NCI-H2171 (cell line): Measurements from ENCODE around the gene DOCK11.
"Not testable (repeated sequence)": the region's sequence is repeated elsewhere in the genome, so short reads cannot be mapped to it uniquely, and the experiment has no call there.

Source experiments
- DNase-seq: peaks from one replicate; lab custom pipeline; 2025; lab: John Stamatoyannopoulos, UW

The DOCK11 gene

DNA sequence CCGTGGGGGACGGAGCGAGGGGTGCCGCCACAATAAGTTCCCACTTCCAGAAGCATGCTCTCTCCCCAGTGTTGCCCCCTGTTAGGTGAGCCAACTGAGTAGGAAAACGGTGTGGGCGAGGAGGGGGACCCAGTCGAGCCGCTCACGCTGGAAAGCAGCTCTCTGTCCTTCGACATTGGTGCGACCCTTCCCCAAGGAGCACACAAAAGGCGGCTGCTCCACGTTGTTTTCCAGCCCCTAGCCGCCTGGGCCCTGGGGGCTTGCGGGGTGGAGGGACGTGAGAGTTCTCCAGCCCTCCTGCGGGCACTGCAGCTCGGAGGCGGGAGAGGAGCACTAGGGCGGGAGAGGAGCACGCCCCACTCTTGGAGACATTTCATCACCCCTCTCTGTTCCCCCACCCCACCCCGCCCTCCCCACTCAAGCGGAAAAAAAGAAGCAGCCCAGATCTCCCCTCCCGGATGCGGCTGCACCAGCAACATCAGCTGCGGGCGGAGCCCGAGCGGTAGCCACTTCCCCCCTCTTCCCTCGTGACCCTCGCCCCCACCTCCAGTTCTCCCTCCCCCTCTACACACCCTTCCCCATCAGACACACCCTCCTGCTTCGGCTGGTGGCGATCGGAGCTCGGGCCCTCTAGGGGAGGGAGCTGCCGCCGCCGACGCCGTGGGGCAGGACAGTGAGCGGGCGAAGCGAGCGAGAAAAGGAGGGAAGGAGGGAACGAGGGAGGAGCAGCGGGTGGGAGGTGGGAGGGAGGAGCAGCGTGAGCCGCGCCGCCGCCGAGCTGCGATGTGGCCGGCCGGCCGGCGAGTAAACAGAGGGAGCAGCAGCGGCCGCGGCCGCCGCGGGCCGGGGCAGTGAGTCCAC is at the start of gene DOCK11:
Gene DOCK11 (plus strand): TSS at position 755 of the 861 bp plus-strand sequence. CDS start 157 bp downstream, outside the sequence.
- DNase-seq, result no peak

DNA sequence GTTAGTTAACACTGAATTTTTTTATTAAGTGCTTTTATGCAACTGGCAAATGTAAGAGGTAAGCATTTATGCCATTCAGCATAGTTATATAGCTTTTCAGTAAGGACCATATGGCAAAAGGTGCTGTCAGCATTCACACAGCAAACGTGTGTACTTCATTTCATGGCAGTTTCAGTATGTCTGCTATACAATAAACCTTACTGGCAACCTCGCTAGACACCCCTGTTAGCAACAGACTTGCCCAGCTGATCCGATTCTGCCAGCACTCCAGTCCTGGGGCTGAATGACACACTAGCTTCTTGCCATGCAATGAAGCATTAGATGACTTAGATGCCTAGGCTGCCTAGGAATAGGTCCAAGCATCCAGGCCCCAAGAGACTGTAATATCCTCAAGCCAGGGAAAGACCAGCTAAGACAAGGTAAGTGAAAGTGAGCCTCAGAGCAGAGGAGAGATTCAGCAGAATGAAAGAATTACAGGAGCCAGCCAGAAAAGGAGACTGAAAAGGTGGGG is 47.3 kb upstream of the DOCK11 start:
- no peak for DNase-seq

DNA sequence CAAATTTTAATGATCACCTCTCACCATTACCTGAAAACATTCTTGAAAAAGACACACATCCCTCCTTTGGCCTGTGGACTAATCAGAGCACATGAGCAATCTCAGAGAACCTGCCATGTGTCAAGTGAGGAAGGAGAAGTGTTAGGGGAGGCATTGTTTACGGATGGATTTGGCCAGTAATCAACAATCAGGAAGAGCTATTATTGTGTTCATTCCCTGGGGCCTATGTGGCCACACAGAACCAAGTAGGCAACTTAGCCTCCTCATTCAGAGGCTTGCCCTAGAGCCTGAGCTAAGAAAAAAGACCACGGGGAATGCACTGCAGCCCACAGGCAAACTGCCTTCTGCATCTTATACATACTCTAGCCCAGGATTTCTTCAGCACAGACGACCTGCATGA is 40.6 kb upstream of the DOCK11 start:
- DNase-seq, result no peak

DNA sequence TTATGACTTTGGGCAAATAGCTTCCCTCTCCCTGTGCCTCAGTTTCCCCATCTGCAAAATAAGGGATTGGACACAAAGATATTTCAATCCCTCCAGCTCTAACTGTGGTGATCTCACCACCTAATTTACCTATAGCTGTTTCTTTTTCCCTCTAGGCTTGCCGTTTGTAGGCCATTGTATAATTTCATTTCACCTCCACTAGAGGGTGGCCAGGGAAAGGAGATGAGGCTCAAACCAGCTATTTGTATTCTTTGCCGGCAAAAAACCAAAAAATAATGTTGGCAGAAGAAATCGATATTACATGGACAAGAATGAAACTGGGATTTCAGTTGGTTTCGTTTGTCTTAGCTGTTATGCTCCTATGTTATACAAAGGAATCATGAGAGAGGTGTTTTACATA is 36.1 kb upstream of the DOCK11 start:
- no peak for DNase-seq

DNA sequence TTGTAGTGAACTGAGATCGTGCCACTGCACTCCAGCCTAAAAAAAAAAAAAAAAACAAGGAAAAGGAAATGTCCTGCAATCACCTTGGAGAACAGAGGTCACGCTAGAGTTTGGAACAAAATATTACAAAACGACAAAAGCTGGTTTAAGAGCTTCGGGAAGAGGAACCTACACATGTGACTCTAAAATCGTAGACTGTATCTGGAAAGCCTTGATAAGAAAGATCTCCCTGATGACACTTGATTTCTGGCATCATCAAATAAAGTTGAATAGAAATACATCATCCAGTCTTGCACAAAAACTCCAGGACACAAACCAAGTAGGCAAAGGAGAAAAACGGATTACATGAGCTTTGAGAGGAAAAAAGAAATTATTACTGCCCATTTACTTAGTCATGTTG is 31.1 kb upstream of the DOCK11 start:
- no peak for DNase-seq

DNA sequence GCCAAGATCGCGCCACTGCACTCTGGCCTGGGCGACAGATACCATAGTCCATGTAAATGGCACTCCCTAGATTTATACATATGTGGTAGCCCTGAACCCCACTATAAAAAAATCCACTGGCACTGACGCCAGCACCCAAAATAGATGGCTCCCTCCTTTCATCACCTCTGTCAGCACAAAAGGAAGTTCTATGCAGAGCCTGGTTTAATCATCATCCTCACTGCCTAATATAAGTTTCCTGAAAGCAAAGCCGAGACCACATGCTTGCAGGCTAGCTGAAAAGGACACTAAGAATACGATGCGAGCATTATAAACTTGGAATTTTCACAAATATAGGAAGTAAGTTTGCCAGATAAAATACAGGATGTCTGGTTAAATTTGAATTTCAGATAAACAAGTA is 27.5 kb upstream of the DOCK11 start:
- no peak for DNase-seq

DNA sequence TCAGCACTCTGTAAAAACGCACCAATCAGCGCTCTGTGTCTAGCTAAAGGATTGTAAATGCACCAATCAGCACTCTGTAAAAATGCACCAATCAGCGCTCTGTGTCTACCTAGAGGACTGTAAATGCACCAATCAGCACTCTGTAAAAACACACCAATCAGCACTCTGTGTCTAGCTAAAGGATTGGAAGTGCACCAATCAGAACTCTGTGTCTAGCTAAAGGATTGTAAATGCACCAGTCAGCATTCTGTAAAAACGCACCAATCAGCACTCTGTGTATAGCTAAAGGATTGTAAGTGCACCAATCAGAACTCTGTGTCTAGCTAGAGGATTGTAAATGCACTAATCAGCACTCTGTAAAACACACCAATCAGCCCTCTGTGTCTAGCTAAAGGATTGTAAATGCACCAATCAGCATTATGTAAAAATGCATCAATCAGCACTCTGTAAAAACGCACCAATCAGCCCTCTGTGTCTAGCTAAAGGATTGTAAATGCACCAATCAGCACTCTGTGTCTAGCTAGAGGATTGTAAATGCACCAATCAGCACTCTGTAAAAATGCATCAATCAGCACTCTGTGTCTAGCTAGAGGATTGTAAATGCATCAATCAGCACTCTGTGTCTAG is 24.8 kb upstream of the DOCK11 start:
- DNase-seq, result not testable (repeated sequence)

DNA sequence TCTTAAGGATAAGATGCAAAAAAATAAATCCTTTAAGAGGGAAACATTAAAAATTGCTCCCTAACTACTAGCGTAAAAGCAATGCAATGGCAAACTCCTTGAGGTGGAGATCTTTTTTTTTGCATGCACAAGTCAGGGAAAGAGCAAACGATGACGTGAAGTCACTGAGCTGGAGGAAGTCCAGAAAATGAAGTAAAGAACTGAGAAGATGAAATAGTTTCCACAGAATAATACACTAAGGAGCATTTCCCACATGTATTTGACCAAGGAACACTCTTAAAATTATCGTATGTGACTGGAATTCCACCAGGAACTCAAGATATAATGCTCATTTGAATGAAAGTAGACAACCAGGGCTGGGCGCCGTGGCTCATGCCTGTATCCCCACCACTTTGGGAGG is 21.0 kb upstream of the DOCK11 start:
- DNase-seq, result no peak

DNA sequence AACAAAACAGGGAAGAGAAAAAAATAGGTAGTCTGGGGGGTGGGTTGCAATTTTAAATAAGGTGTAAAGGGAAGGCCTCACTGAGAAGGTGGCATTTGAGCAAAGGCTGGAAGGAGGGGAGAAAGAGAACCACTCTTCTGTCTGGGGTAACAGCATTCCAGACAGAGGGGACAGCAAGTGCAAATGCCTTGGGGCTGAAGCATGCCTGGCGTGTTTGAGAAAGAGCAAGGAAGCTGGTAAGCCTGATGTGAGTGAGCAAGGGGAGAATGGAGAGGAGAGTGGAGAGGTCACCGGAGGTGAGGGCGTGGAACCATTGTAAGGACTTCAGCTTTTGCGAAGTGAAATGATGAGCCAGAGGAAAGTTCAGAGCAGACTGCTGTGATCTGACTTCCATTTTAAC is 19.7 kb upstream of the DOCK11 start:
- DNase-seq, result no peak

DNA sequence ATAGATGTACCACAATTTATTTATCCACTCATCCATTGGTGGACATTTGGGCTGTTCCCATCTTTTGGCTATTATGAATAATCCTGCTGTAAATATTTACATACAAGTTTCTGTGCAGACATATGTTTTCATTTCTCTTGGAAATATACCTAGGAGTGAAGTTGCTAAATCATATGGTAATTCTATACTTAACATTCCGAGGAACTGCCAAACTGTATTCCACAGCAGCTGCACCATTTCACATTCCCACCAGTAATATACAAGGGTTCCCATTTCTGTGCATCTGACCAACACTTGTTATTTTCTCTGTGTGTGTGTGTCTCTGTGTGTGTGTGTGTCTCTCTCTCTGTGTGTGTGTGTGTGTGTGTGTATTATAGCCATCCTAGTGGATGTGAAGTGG is 15.4 kb upstream of the DOCK11 start:
- DNase-seq, result no peak

DNA sequence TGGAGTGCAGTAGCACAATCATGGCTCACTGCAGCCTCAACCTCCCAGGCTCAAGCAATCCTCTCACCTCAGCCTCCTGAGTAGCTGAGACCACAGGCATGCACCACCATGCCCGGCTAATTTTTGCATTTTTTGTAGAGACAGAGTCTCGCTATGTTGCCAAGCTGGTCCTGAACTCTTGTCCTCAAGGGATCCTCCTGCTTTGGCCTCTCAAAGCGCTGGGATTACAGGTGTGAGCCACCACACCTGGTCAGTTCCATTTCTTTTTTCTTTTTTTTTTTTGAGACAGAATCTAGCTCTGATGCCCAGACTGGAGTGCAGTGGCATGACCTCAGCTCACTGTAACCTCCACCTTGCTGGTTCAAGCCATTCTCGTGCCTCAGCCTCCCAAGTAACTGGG is 13.2 kb upstream of the DOCK11 start:
- DNase-seq, result not testable (repeated sequence)

DNA sequence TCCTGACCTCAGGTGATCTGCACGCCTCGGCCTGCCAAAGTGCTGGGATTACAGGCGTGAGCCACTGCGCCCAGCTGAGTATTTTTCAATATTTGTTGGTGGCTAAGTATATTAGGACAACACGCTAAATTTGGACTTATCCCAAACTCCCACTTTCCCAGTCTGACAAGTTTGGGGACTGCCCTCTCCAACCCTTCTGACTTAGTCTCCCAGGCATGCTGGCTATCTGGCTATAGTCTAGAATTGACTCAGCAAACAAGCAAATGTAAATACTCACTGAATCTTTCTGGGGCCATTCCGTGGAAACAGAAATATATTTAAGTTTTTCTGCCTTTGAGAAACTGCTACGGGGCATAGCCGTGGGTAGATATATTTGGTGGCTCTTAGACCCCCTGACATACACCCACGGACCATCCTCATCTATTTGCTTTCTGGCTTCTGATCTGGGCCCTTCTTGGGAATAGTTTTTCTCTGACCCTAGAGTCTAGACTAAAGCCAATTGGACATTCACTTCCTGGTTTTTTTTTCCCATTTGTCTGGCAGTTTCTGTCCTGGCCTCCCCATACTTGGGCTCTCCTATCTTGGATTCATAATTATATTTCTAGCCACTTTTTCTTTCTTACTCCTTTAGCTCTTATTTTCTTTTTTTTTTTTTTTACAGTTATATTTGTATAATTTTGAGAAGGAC is 11.3 kb upstream of the DOCK11 start:
- DNase-seq, result no peak

DNA sequence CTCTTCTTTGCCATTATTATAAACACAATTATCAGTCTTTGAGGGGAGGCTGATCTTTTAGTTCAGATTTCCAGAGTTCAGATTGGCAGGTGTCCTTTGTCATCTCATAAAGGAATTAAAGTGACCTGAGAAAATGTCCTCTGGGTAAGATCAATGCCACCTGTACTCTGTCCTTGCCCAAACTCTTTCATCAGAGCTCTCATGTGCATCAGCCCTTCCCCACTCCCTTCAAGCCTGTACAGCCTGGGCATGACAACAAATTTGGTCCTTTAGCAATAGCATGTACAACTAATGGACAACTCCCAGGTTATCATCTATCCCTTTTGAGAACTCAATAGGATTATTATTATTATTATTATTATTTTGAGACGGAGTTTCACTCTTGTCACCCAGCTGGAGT is 8.9 kb upstream of the DOCK11 start:
- not testable (repeated sequence) for DNase-seq

DNA sequence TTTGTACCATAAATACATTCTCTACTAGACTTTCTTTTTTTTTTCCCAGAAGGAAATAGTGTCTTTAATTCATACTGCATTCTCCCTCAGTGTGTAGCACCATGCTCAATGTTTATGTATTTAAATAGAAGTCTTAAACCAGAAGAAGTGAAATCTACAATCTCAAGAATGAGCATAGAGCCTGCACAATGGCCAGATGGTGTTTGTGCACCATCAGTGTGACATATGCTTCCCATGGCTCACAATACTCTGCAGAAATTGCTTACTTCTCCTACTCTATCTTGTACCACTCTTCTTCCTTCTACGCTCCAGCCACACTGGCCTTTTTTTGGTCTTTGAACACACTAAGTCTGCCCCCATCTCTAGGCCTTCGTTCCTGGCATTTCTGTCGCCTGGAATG is 2.6 kb upstream of the DOCK11 start:
- no peak for DNase-seq

DNA sequence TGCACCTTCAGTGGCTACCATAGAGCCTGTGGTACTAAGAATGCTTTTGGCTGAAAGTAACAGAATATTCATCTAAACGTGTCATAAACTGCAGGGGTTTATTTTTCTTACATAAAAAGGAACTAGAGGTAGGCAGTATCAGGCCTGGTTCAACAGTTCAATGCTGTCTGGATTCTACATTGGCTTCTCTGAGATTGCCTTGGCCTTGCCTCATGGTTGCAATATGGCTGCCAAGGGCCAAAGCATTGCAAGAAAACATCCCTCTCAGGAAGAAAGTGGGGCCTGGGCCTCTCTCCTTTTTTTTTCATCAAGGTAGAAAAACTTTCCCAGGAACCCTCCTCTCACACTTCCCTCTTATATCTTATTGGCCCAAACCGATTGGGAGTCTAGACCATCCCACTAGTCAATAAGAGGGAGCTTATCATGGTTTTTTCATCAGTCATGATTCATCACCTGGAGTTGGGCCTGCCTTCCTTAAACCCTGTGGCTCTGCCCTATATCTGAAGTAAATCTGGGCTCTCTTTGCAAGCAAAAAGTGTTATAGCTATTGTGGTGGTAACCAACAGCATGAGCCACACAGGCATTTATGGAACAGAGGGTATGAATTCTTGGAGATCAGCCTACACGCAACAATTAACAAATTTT is 1.8 kb upstream of the DOCK11 start:
- DNase-seq, result no peak

DNA sequence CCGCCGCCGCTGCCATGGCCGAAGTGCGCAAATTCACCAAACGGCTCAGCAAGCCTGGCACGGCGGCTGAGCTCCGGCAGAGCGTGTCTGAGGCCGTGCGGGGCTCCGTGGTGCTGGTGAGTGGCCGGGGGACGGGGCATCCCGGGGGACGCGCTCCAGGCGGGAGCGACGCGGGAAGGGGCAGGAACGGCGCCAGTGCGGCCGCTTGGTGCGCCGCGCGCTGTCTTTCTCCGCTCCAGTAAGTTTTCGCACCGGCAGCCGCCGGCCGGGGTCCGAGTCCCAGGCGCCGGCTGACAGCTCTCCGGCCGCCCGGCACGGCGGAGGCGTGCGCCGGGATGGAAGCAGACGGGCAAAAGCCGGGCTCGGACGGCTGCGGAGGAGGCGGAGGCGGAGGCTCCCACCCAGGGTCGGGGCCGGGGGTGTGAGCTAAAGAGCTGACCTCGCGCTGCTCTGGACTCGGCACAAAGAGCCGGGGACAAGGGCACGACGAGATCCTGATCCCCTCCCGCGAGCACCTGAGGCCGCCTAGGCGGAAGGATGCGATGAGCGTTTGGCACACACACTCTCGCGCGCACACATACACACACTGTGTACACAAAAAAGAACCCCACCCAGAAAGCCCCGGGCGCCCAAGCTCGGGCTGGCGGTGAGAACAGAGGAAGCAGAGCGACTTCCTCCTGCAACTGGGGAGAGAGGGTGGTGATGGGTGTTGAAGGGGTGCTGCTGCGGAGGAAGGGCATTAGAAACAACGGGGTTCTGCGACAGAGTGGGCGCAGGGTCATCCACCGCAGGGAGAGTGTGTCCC is 545 bp downstream of the DOCK11 start:
- DNase-seq, result no peak

DNA sequence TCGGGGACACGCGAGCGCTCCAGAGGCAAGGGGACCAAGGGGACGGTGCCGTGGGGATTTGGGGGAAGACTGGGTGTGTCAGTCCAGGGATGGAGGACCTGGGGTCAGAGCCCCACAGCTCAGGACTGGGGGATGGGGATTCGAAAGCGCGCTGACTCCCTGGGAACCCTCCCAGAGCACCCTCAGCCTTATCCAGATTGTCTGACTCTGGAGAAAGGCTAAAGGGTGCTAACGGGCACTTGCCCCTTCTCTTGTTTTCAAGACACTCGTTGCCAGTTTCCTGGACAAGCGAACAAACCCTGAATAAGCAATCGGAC is 1.1 kb downstream of the DOCK11 start:
- no peak for DNase-seq

DNA sequence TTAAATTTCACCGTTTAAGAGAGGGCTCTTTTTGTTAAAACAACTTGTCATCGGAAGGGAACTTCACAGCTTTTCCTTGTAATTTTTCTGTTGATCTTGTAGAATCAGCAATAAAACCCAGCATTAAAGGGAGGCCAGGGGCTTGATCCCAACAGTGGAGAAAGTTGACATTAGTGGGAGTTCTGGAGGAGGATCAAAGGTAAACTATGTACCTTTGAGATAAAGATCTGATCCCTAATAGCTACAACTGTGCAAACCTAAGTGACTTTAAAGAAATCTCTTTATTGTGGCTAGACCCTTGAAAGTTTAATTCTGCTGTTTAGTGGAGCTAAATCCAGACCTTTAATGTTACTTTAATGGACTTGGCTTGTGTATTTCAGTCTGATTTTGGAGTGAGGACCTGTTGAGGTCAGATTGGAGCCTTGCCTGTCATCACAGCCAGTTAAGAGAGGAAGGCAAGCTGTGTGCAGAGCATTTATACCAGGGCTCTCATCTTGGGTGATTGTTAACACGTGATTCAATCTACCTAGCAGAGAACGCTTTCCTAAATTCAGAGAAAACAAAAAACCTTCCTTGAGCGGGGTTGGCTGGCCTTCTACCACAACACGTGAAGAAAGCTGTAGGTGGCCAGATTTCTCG is 1.7 kb downstream of the DOCK11 start:
- DNase-seq, result no peak

DNA sequence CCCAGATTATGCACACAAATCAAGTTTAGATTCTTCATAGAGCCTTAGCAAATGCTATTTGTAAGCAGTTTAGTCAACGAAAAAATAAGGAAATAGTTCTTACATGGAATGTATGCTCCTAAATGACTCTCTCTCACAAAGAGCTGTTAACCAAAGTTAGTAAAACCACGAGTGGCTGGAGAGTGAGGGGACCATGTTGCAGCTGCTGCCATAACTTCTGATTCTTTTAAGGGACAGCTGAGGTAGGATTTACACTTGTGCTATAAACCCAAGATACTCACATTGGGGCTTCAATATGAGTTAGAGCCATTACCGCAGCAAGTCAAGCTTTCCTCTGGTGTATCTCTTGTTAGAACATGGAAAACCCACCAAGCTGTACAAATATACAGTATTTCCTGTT is 2.7 kb downstream of the DOCK11 start:
- no peak for DNase-seq

DNA sequence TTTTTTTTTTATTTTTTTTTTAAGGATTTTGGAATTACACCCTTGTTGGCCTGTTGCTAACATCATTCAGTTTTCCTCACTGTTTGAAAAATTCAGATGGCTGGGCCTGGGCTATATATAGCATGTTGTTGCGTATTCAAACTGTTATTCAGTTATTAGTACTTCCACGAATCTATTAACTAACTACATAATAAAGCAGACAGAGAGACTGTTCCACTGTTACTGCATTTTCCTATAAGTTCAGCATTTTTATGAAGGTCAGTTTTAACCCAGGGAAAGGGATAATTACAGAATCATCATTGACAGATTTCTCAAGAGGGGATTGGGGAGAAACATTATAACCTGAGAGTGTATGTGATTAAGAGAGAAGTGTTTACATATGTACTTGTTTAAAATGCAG is 3.1 kb downstream of the DOCK11 start:
- no peak for DNase-seq

DNA sequence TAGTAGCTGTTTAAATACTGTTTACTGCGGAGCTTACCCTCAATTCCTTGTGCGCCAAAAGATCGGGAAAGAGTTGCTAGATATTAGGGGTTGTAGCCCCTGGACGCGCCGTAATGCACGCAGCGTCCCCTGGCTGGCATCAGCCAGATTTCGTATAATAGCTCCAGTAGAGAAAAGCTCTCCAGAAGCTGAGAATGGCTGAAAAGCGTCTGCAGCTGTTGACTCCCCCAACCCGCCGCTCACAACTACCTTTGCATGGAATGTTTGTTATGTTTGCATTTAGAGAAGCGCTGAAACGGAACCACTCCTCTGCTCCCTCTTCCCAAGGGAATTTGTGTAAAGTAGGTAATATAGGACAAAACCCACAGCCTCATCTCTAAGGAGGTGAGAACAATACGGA is 3.7 kb downstream of the DOCK11 start:
- no peak for DNase-seq
